ENCODE results near the gene TRIP13.
"Not testable (repeated sequence)": the region's sequence is repeated elsewhere in the genome, so short reads cannot be mapped to it uniquely, and the experiment has no call there.

The TRIP13 gene

GRCh38 chr5:892394-893136, at the start of gene TRIP13, which contains the start of gene BRD9:
TRIP13 (plus strand) TSS chr5:892884; CDS start chr5:892999, 115 bp downstream.
BRD9 (minus strand) TSS chr5:892801; CDS start chr5:892657, 144 bp downstream.
- peak; percentile 68 to 80 (median 74) for DNase-seq

GRCh38 chr5:843371-843770, 49.3 kb upstream of the TRIP13 start:
- DNase-seq, result not testable (repeated sequence)

- DNase-seq, result not testable (repeated sequence)
Measured at GRCh38 chr5:843926-844325, 48.8 kb upstream of the TRIP13 start.

GRCh38 chr5:844426-844825, 48.3 kb upstream of the TRIP13 start:
- DNase-seq, result not testable (repeated sequence)

- DNase-seq, result not testable (repeated sequence)
Measured at GRCh38 chr5:845031-845675, 47.5 kb upstream of the TRIP13 start.

GRCh38 chr5:845676-846601, 46.7 kb upstream of the TRIP13 start:
- DNase-seq, result not testable (repeated sequence)

GRCh38 chr5:846602-847091, 46.0 kb upstream of the TRIP13 start:
- DNase-seq, result peak in 1 of 4 experiments; percentile 22

- DNase-seq, result not testable (repeated sequence)
Measured at GRCh38 chr5:847212-847611, 45.5 kb upstream of the TRIP13 start.

- DNase-seq, result not testable (repeated sequence)
Measured at GRCh38 chr5:847736-848135, 44.9 kb upstream of the TRIP13 start.

GRCh38 chr5:848671-849111, 44.0 kb upstream of the TRIP13 start:
- DNase-seq, result no peak

GRCh38 chr5:849651-850301, 42.9 kb upstream of the TRIP13 start:
- DNase-seq, result no peak

GRCh38 chr5:850511-851006, 42.1 kb upstream of the TRIP13 start, which contains the start of gene ZDHHC11:
ZDHHC11 (minus strand) TSS chr5:850986; CDS start chr5:850602, 384 bp downstream.
- DNase-seq, result no peak

GRCh38 chr5:851076-851475, 41.6 kb upstream of the TRIP13 start:
- DNase-seq, result no peak

- no peak for DNase-seq
Measured at GRCh38 chr5:851553-851952, 41.1 kb upstream of the TRIP13 start.

- DNase-seq, result no peak
Measured at GRCh38 chr5:852018-852417, 40.7 kb upstream of the TRIP13 start.

GRCh38 chr5:852431-853401, 40.0 kb upstream of the TRIP13 start:
- no peak for DNase-seq

GRCh38 chr5:853416-854090, 39.1 kb upstream of the TRIP13 start:
- not testable (repeated sequence) for DNase-seq

GRCh38 chr5:854217-854616, 38.5 kb upstream of the TRIP13 start:
- no peak for DNase-seq

GRCh38 chr5:854966-855743, 37.5 kb upstream of the TRIP13 start:
- DNase-seq, result no peak
